HG02588 (cell line): ENCODE measurements around the gene SAMD7.

Source experiments
- ATAC-seq: cut with Tn5 transposase; IDR thresholded peaks from one replicate; pipeline ENCODE4 v1.9.1; 2021; ENCODE audit warnings: mild to moderate bottlenecking, moderate library complexity; ENCODE audit not compliant: unreplicated experiment

Gene SAMD7

GRCh38 chr3:169907944-169908343, 3.4 kb upstream of the SAMD7 start:
- no peak for ATAC-seq

GRCh38 chr3:169913323-169913722, 2.0 kb downstream of the SAMD7 start:
- ATAC-seq: no peak

GRCh38 chr3:169914321-169914720, 2.9 kb downstream of the SAMD7 start:
- ATAC-seq: no peak

GRCh38 chr3:169923189-169923588, 11.8 kb downstream of the SAMD7 start:
- no peak for ATAC-seq

- no peak for ATAC-seq
These were observed 12.5 kb downstream of the SAMD7 start for GRCh38 chr3:169923831-169924230.

GRCh38 chr3:169929830-169930519, 18.6 kb downstream of the SAMD7 start:
- ATAC-seq: no peak

- no peak for ATAC-seq
These were observed 19.5 kb downstream of the SAMD7 start for GRCh38 chr3:169930843-169931242.

- ATAC-seq: peak; percentile 93
These were observed 20.6 kb downstream of the SAMD7 start for GRCh38 chr3:169931747-169932520.

DNA sequence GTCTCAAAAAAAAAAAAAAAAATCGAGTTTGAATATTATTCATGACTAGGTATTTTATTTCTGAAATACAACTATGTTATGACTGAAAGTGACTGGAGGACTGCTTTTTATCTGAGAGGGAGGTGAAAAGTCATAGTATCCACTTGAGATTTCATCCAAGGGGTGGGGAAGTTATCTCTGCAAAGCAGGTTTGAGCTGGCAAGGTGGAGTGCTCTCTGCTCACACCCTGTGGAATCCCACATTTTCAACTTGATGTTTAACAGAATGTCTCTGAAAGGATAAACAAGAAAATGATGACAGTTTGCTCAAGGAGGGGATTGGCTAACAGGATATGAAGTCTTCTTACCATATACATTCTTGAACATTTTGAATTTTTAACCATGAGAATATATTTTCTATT, 27.9 kb downstream of the SAMD7 start:
- ATAC-seq: no peak

DNA sequence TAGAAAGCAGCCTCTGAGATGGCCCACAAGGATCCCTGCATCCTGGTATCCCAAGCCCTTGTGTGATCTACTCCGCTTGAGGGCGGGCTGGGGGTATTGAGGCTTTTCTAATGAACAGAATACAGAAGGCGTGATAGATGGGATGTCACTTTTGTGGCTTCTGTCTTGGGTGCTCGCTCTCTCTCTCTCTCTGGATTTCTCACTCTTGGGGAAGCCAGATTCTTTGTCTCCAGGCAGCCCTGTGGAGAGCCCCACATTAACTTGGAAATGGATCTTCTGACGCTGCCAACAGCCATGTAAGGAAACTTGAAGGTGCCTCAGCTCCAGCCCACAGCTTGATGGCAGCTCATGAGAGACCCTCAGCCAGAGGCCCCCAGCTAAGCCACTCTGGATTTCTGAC, 28.4 kb downstream of the SAMD7 start:
- no peak for ATAC-seq

DNA sequence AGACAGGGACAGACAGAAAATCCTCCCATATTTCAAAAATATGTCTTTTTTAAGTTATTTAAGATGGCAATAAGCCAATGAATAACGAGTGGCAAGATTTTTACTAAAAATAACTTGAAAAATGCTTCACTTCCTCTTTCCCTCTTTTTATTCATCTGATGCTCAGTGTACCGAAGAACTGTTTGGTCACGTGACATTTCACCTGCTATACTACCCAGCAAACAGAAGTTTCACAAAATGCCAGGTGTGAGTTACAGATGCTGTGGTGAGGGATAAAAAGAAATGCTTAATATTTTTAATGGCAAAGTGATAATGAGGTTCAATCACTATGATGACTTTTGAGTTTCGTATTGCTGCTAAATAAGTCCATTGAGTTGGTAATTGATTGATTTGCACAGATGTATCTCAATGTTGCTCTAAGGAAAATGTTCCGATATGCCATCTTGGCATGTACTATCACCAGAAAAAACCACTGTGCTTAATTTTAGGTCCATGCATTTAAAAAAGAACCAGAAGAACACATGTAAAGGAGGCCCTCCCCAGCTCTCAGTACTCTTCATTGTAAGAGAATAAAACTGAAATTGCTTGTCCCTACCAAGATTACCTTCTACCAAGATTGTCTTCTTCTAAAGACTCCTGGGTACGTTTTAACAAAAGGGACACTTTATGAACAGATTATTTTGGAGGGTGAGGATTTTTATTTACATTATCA, 29.3 kb downstream of the SAMD7 start:
- ATAC-seq: peak; percentile 65

GRCh38 chr3:169945313-169945712, 33.9 kb downstream of the SAMD7 start:
- peak; percentile 83 for ATAC-seq

DNA sequence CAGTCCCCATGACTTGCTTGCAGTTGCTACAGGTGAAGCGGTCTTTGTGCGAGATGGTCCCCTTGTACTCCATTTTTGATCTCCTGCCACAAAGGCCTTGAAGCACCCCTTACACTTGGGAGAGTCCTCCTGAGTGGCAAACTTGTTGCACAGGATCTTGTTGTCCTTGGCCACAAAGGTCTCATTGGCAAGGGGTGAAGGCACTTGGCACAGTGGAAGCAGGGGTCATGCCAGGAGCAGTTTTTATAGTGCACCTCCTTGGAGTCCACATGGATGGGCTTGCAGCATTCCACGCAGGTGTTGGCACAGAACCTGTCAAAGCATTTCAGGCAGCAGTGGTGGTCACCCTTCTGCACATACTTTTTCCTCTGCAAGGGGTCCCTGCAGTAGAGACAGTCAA, 35.0 kb downstream of the SAMD7 start:
- no peak for ATAC-seq

GRCh38 chr3:169948559-169949448, 37.4 kb downstream of the SAMD7 start:
- no peak for ATAC-seq

- no peak for ATAC-seq
These were observed 40.7 kb downstream of the SAMD7 start for GRCh38 chr3:169952045-169952444.

DNA sequence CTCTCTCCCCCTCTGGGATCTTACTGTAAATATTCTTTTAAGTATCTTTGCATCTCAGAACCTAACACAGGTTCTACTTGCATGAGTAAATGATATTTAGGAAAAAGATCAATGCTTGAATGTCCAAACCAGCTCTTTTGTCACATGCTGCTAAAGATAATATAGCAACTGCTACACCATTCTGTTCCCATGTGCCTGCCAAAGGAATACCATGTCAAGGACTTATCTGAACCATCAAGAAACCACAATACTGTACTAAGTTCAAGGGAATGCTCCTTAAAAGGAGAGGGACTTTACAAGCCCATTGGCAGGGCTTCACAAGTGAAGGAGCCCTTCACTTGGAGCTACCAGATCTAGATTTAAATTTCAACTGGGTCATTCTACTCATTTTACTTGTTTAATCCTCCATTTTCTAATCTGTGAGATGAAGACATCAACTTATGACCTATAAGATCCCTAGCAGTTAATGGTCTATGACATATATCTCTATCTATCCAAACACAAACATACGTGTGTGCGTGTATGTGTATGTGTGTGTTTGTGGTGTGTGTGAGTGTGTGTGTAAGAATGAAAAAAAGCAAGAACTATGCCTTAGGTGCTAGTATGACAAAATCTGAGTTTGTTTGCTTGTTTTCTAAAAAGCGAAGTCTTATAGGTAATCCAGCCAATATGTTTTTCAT, 42.2 kb downstream of the SAMD7 start:
- ATAC-seq: peak; percentile 15

- ATAC-seq: peak; percentile 90
These were observed 42.9 kb downstream of the SAMD7 start for GRCh38 chr3:169954142-169954756.

GRCh38 chr3:169955406-169955805, 44.0 kb downstream of the SAMD7 start:
- ATAC-seq: no peak

- no peak for ATAC-seq
These were observed 52.8 kb downstream of the SAMD7 start for GRCh38 chr3:169964176-169964575.
